Germinal center (tissue), 1 donor: ENCODE measurements around the gene MSANTD1.

Experiments
- DNase-seq: peaks from one replicate; pipeline ENCODE4 v3.0.0; 2012; ENCODE audit warnings: mixed read lengths, low spot score

Gene MSANTD1

DNA sequence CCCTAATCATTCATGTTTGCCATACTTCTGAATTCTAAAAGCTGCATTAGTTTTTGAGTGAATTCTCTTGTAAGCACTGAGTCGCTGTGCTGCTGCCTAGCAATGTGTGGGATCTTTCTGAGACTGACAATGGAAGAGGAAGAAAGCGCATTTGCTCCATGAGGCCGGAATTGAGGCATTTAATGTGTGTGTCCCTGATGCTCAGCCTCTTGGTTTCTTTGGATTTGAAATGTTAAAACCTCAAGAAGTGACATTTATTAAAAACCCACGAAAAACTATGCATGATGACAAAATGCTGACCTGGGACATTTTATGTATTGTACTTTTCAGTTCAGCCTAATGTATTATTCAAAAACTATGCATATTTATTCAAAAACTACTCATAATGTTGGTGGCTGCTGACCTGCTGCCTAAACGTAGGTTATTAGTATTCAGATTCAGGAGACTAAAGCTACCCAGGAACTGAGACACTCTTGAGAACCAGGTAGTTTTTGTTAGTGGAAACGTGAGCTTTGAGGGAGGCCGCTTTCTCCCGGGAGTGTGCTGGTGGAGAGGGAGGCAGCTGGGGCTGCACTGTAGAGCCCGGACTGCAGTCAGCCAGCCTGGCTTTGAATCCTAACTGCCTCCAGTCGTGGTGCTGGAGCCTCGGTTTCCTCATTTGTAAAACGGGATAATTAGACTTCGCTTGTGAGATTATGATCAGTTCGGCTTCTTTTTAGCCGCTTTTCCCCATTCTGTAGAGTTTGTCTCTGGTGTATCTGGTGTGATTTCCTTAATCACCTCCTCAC is 55.2 kb downstream of the MSANTD1 start:
- no peak for DNase-seq

- DNase-seq, result no peak
Observed at GRCh38 chr4:3304831-3305609, 56.1 kb downstream of the MSANTD1 start.

- no peak for DNase-seq
Observed at GRCh38 chr4:3305610-3306371, 56.8 kb downstream of the MSANTD1 start.
